GM23338 (cell line): Measurements from ENCODE around the gene ST3GAL4. TPM values are rescaled to one million over a fixed set of nuclear protein-coding genes. Genes with fewer than 3 reads are reported as not detected.

Source experiments
- ATAC-seq: fragments of 200-7000 bp; cut with Tn5 transposase; 3 replicates; pipeline ENCODE4 v1.9.1; 2020
- DNase-seq: peaks from one replicate; pipeline ENCODE4 v3.0.0-alpha.2; 2015; ENCODE audit warnings: low spot score
- H2AFZ ChIP-seq: fragments of 200-600 bp; sonication (generic); 2 replicates; pipeline ENCODE4 v1.8.0; 2016; ENCODE audit warnings: antibody characterized with exemption, mild to moderate bottlenecking, moderate library complexity
- H3F3A ChIP-seq: fragments of 200-600 bp; sonication (generic); replicated peaks from 2 replicates; pipeline ENCODE4 v1.8.0; 2017; ENCODE audit warnings: antibody characterized with exemption, mixed run types, low read depth
- H3K27ac ChIP-seq: fragments of 200-600 bp; sonication (generic); 2 replicates; pipeline ENCODE4 v1.6.1; 2016; ENCODE audit warnings: low read depth
- H3K27me3 ChIP-seq: fragments of 200-600 bp; sonication (generic); 2 replicates; pipeline ENCODE4 v1.8.0; 2016; ENCODE audit warnings: mild to moderate bottlenecking, mixed run types, moderate library complexity; ENCODE audit not compliant: insufficient read depth
- H3K36me3 ChIP-seq: fragments of 200-600 bp; sonication (generic); 2 replicates; pipeline ENCODE4 v1.8.0; 2016; ENCODE audit warnings: mild to moderate bottlenecking; ENCODE audit not compliant: insufficient read depth
- H3K4me1 ChIP-seq: fragments of 200-600 bp; sonication (generic); 2 replicates; pipeline ENCODE4 v1.8.0; 2016; ENCODE audit warnings: mild to moderate bottlenecking, moderate library complexity; ENCODE audit not compliant: insufficient read depth
- H3K4me2 ChIP-seq: fragments of 200-600 bp; sonication (generic); 2 replicates; pipeline ENCODE4 v1.7.1; 2017; ENCODE audit warnings: mixed run types
- H3K4me3 ChIP-seq: fragments of 200-600 bp; sonication (generic); 2 replicates; pipeline ENCODE4 v1.6.1; 2016; ENCODE audit warnings: mixed run types
- H3K79me2 ChIP-seq: fragments of 200-600 bp; sonication (generic); replicated peaks from 2 replicates; pipeline ENCODE4 v1.8.0; 2017; ENCODE audit warnings: mild to moderate bottlenecking; ENCODE audit not compliant: insufficient read depth
- H3K9me2 ChIP-seq: fragments of 200-600 bp; sonication (generic); 2 replicates; pipeline ENCODE4 v1.8.0; 2017; ENCODE audit not compliant: insufficient read depth
- H4K20me1 ChIP-seq: fragments of 200-600 bp; sonication (generic); replicated peaks from 2 replicates; pipeline ENCODE4 v1.8.0; 2017; ENCODE audit warnings: mild to moderate bottlenecking; ENCODE audit not compliant: insufficient read depth
- H3K27ac Mint-ChIP-seq: 2 replicates; pipeline ENCODE4 v1.8.0; 2020; ENCODE audit warnings: inconsistent platforms, mild to moderate bottlenecking, moderate library complexity, mixed read lengths
- H3K27me3 Mint-ChIP-seq: 3 replicates; pipeline ENCODE4 v1.8.0; 2022; ENCODE audit warnings: low read depth, mild to moderate bottlenecking, moderate library complexity, mixed read lengths, inconsistent platforms; ENCODE audit not compliant: insufficient read depth, poor library complexity
- H3K36me3 Mint-ChIP-seq: 3 replicates; pipeline ENCODE4 v1.8.0; 2021; ENCODE audit warnings: low read depth, mild to moderate bottlenecking, inconsistent platforms, moderate library complexity, mixed read lengths
- H3K4me1 Mint-ChIP-seq: 3 replicates; pipeline ENCODE4 v1.8.0; 2020; ENCODE audit warnings: mild to moderate bottlenecking, inconsistent platforms, mixed read lengths
- H3K4me3 Mint-ChIP-seq: 3 replicates; pipeline ENCODE4 v1.8.0; 2021; ENCODE audit warnings: moderate library complexity, mild to moderate bottlenecking, inconsistent platforms, mixed read lengths
- H3K9me3 Mint-ChIP-seq: 3 replicates; pipeline ENCODE4 v1.8.0; 2020; ENCODE audit warnings: moderate library complexity, mild to moderate bottlenecking, inconsistent platforms, mixed read lengths
- CREB1 ChIP-seq: fragments of 250-450 bp; sonication (Bioruptor Pico); IDR thresholded peaks from 2 replicates; pipeline ENCODE4 v1.5.0; 2020; ENCODE audit warnings: low read depth, mild to moderate bottlenecking, moderate library complexity
- JUNB ChIP-seq: IDR thresholded peaks from one replicate; pipeline ENCODE4 v1.6.1; 2016; ENCODE audit warnings: antibody characterized with exemption; ENCODE audit not compliant: unreplicated experiment
- NANOG ChIP-seq: IDR thresholded peaks from 2 replicates; pipeline ENCODE4 v1.6.1; 2016; ENCODE audit warnings: antibody characterized with exemption, borderline replicate concordance
- POLR2AphosphoS5 ChIP-seq: IDR thresholded peaks from 2 replicates; pipeline ENCODE4 v1.6.1; 2016; ENCODE audit warnings: antibody characterized with exemption, low read depth
- STAT1 ChIP-seq: IDR thresholded peaks from one replicate; pipeline ENCODE4 v1.6.1; 2016; ENCODE audit warnings: antibody characterized with exemption; ENCODE audit not compliant: unreplicated experiment
- ZNF114 ChIP-seq: fragments of 250-450 bp; sonication (Bioruptor Pico); IDR thresholded peaks from 2 replicates; pipeline ENCODE4 v1.5.0; 2020; ENCODE audit warnings: mild to moderate bottlenecking, moderate library complexity
- ZNF331 ChIP-seq: fragments of 250-450 bp; sonication (Bioruptor Pico); IDR thresholded peaks from 2 replicates; pipeline ENCODE4 v1.5.0; 2020; ENCODE audit warnings: low read depth, mild to moderate bottlenecking, moderate library complexity
- polyA plus RNA-seq: library from polyadenylated mRNA; unstranded; fragments of >200 nt; fragmentation: Nextera tagmentation; extraction: Ambion mirVana; gene quantifications from 2 replicates; pipeline ENCODE4 v1.2.1, GENCODE V29; 2016
- total RNA-seq: library from RNA; depleted of rRNA; stranded (reverse); fragments of >200 nt; shearing (Covaris generic); gene quantifications from 2 replicates; pipeline ENCODE4 v1.2.3, GENCODE V29; 2014
- TF ChIP-seq, protein P1 (sequence below): IDR thresholded peaks from 2 replicates; pipeline ENCODE4 v1.6.1; 2016; ENCODE audit warnings: antibody characterized with exemption
- TF ChIP-seq, protein P2 (sequence below), 2 experiments: fragments of 200-600 bp in 1 of 2; sonication (generic) in 1 of 2; conservative IDR thresholded peaks; 2 replicates each; pipeline versions ENCODE4 v1.5.1 to v1.6.1; 2016 to 2017; ENCODE audit warnings: antibody characterized with exemption in 2 of 2, low read depth in 2 of 2, mild to moderate bottlenecking in 2 of 2, moderate library complexity in 1 of 2
- TF ChIP-seq, protein P3 (sequence below): fragments of 250-450 bp; sonication (Bioruptor Pico); IDR thresholded peaks from 2 replicates; pipeline ENCODE4 v1.5.0; 2020; ENCODE audit warnings: mild to moderate bottlenecking, moderate library complexity

ST3GAL4 gene
- total and polyA plus RNA-seq, 2 experiments from 2014 or later = 10.1 to 28.0 TPM

DNA sequence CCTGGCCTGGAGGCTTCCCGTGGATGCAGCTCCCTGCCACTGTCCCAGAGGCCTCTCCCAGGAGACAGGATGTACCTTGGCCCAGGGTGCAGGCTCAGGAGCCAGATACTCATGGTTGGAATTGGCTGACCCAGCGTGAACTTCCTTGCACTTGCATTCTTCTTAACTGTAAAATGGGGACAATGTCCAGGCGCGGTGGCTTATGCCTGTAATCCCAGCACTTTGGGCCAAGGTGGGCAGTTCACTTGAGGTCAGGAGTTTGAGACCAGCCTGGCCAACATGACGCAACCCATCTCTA is 20.1 kb upstream of the ST3GAL4 start:
- H2AFZ ChIP-seq = no peak overlapping the region
- no peaks in the 10 kb centered on the region for H3K36me3 ChIP-seq
- Mint-ChIP-seq H3K27me3 (peaks cover 10% of the 10 kb centered on the region), H3K36me3 (peaks cover 9% of the 10 kb centered on the region; the same call in 2 of the 3 replicates), H3K9me3 (no peaks in the 10 kb centered on the region), H3K4me3 (no peak overlapping the region), H3K4me1 (peaks cover 23% of the 10 kb centered on the region), H3K27ac (no peak overlapping the region)
- no peaks in the 10 kb centered on the region for H3F3A ChIP-seq
- peak overlapping the region; percentile 50; the same call in 1 of the 2 replicates for H3K27ac ChIP-seq
- no peaks in the 10 kb centered on the region for H4K20me1 ChIP-seq
- H3K27me3 ChIP-seq = no peaks in the 10 kb centered on the region
- DNase-seq (no peak), ATAC-seq (no peak)
- peaks cover 5% of the 10 kb centered on the region for H3K4me1 ChIP-seq
- H3K79me2 ChIP-seq = no peaks in the 10 kb centered on the region
- no peak overlapping the region for H3K4me3 ChIP-seq
- TF ChIP-seq, protein P1, sequence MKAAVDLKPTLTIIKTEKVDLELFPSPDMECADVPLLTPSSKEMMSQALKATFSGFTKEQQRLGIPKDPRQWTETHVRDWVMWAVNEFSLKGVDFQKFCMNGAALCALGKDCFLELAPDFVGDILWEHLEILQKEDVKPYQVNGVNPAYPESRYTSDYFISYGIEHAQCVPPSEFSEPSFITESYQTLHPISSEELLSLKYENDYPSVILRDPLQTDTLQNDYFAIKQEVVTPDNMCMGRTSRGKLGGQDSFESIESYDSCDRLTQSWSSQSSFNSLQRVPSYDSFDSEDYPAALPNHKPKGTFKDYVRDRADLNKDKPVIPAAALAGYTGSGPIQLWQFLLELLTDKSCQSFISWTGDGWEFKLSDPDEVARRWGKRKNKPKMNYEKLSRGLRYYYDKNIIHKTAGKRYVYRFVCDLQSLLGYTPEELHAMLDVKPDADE = no peak
- no peak overlapping the region for H3K4me2 ChIP-seq
- H3K9me2 ChIP-seq = no peaks in the 10 kb centered on the region

DNA sequence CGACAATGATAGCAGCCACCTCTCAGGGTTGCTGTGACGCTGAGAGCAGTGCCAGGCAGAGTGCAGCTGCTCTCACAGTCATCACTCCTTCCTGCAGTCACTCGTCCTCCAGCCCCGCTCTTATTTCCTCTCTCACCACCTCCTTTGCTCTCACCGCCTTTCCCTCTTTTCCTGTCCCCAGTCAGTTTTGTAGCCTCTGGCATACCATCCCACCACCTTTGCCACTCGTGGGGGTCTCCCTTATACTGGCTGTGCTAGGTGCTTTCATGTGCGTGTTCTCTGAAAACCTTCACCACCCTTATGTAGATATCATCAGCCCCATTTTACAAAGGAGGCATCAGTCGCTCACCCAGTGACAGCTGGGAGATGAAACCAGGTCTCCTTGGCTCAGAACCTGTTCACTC is 19.3 kb upstream of the ST3GAL4 start:
- H3K79me2 ChIP-seq = no peaks in the 10 kb centered on the region
- H3K27ac Mint-ChIP-seq = peak overlapping the region; percentile 81
- no peaks in the 10 kb centered on the region for H4K20me1 ChIP-seq
- H3K36me3 ChIP-seq = no peaks in the 10 kb centered on the region
- ATAC-seq (no peak; the same call in 2 of the 3 replicates), DNase-seq (no peak)
- peaks cover 27% of the 10 kb centered on the region for H3K4me1 Mint-ChIP-seq
- H2AFZ ChIP-seq = no peak overlapping the region
- no peak overlapping the region for H3K4me3 ChIP-seq
- H3K4me3 Mint-ChIP-seq = no peak overlapping the region; the same call in 2 of the 3 replicates
- peak overlapping the region; percentile 21; the same call in 1 of the 2 replicates for H3K4me2 ChIP-seq
- peak overlapping the region; percentile 50; the same call in 1 of the 2 replicates for H3K27ac ChIP-seq
- H3F3A ChIP-seq = no peaks in the 10 kb centered on the region
- peaks cover 10% of the 10 kb centered on the region for H3K36me3 Mint-ChIP-seq
- H3K9me3 Mint-ChIP-seq = no peaks in the 10 kb centered on the region
- H3K27me3 Mint-ChIP-seq = peaks cover 10% of the 10 kb centered on the region
- peaks cover 5% of the 10 kb centered on the region for H3K4me1 ChIP-seq
- H3K9me2 ChIP-seq = no peaks in the 10 kb centered on the region
- no peaks in the 10 kb centered on the region for H3K27me3 ChIP-seq
- no peak for TF ChIP-seq CREB1 (CRISPR knock-in tag)
- TF ChIP-seq ZNF331 = no peak
- TF ChIP-seq JUNB = no peak
- TF ChIP-seq POLR2AphosphoS5 = no peak
- TF ChIP-seq ZNF114 (CRISPR knock-in tag) = no peak
- TF ChIP-seq STAT1 = no peak
- TF ChIP-seq, protein P2, sequence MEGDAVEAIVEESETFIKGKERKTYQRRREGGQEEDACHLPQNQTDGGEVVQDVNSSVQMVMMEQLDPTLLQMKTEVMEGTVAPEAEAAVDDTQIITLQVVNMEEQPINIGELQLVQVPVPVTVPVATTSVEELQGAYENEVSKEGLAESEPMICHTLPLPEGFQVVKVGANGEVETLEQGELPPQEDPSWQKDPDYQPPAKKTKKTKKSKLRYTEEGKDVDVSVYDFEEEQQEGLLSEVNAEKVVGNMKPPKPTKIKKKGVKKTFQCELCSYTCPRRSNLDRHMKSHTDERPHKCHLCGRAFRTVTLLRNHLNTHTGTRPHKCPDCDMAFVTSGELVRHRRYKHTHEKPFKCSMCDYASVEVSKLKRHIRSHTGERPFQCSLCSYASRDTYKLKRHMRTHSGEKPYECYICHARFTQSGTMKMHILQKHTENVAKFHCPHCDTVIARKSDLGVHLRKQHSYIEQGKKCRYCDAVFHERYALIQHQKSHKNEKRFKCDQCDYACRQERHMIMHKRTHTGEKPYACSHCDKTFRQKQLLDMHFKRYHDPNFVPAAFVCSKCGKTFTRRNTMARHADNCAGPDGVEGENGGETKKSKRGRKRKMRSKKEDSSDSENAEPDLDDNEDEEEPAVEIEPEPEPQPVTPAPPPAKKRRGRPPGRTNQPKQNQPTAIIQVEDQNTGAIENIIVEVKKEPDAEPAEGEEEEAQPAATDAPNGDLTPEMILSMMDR (conservative IDR thresholded peaks at IDR 0.05; ENCODE audit: low read depth in 2 of 2) = no peak
- no peak for TF ChIP-seq NANOG
- TF ChIP-seq, protein P3, sequence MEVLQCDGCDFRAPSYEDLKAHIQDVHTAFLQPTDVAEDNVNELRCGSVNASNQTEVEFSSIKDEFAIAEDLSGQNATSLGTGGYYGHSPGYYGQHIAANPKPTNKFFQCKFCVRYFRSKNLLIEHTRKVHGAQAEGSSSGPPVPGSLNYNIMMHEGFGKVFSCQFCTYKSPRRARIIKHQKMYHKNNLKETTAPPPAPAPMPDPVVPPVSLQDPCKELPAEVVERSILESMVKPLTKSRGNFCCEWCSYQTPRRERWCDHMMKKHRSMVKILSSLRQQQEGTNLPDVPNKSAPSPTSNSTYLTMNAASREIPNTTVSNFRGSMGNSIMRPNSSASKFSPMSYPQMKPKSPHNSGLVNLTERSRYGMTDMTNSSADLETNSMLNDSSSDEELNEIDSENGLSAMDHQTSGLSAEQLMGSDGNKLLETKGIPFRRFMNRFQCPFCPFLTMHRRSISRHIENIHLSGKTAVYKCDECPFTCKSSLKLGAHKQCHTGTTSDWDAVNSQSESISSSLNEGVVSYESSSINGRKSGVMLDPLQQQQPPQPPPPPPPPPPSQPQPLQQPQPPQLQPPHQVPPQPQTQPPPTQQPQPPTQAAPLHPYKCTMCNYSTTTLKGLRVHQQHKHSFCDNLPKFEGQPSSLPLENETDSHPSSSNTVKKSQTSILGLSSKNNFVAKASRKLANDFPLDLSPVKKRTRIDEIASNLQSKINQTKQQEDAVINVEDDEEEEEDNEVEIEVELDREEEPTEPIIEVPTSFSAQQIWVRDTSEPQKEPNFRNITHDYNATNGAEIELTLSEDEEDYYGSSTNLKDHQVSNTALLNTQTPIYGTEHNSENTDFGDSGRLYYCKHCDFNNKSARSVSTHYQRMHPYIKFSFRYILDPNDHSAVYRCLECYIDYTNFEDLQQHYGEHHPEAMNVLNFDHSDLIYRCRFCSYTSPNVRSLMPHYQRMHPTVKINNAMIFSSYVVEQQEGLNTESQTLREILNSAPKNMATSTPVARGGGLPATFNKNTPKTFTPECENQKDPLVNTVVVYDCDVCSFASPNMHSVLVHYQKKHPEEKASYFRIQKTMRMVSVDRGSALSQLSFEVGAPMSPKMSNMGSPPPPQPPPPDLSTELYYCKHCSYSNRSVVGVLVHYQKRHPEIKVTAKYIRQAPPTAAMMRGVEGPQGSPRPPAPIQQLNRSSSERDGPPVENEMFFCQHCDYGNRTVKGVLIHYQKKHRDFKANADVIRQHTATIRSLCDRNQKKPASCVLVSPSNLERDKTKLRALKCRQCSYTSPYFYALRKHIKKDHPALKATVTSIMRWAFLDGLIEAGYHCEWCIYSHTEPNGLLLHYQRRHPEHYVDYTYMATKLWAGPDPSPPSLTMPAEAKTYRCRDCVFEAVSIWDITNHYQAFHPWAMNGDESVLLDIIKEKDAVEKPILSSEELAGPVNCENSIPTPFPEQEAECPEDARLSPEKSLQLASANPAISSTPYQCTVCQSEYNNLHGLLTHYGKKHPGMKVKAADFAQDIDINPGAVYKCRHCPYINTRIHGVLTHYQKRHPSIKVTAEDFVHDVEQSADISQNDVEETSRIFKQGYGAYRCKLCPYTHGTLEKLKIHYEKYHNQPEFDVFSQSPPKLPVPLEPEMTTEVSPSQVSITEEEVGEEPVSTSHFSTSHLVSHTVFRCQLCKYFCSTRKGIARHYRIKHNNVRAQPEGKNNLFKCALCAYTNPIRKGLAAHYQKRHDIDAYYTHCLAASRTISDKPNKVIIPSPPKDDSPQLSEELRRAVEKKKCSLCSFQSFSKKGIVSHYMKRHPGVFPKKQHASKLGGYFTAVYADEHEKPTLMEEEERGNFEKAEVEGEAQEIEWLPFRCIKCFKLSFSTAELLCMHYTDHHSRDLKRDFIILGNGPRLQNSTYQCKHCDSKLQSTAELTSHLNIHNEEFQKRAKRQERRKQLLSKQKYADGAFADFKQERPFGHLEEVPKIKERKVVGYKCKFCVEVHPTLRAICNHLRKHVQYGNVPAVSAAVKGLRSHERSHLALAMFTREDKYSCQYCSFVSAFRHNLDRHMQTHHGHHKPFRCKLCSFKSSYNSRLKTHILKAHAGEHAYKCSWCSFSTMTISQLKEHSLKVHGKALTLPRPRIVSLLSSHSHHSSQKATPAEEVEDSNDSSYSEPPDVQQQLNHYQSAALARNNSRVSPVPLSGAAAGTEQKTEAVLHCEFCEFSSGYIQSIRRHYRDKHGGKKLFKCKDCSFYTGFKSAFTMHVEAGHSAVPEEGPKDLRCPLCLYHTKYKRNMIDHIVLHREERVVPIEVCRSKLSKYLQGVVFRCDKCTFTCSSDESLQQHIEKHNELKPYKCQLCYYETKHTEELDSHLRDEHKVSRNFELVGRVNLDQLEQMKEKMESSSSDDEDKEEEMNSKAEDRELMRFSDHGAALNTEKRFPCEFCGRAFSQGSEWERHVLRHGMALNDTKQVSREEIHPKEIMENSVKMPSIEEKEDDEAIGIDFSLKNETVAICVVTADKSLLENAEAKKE = no peak
